T-helper 22 cell (primary cell): ENCODE data around the gene NEK2.
"Not testable (repeated sequence)": the region's sequence is repeated elsewhere in the genome, so short reads cannot be mapped to it uniquely, and the experiment has no call there.

Experiments
- DNase-seq: peaks from one replicate; pipeline ENCODE4 v3.0.0-alpha.2; 2020; ENCODE audit warnings: low read depth

The NEK2 gene

DNA sequence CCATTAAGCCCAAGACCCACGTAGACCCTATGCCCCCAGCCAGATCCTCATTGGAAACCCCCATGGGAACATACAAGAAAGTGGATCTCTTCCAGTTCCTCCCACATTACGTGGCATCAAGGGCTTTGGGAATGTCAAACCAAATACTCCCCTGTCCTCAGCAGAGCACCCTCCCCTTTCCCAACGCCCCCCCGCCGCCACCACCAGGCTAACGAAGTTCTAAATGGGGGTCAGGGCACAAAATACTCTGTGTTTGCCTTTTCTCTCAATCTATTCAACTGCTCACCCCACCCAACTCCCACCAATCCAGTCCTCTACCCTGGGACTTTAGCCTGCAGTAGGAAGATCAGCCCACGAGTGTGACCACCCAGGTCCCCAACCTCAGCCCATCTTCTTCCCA, 24.5 kb downstream of the NEK2 start:
- DNase-seq, result no peak

DNA sequence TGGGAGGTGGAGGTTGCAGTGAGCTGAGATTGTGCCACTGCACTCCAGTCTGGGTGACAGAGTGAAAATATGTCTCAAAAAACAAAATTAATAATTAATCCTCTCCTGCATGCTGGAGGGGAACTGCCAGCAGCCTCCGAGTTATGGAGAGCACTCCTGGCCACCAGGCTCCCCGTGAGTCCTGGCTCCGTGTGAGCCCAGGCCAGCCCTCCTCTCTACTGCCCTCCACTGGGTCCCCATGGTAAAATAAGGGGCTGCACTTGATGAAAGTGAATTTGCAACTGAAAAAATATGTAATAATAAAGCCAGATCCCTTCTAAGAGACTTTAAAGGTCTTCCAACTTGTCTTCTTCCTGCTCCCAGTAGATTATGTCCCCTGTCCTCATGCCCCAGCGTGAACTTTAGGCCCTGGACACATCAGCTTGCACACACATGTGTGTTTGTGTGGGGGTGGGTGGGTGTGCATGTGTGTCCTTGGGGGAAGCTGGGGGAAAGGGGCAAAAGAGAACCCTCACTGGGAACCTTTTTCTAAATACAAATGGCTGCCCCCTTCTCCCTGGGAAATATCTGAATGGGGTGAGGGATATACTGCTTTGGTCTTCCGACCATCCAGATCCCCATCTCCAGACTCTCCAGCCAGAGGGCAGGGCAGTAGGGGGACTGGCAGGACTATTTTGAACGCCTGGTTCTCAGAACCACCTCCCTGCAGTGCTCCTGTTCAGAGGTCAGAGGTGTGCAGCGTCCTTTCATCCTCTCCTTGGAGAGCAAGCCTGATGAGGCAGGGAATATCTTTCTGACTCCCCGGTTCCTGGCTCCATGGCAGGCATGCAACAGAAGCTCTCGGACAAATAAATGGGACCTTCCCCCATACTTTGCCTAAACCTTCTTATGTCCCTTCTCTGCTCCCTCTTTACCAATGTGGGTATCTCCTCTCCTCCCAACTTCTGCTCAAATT, 26.2 kb downstream of the NEK2 start:
- DNase-seq, result no peak

DNA sequence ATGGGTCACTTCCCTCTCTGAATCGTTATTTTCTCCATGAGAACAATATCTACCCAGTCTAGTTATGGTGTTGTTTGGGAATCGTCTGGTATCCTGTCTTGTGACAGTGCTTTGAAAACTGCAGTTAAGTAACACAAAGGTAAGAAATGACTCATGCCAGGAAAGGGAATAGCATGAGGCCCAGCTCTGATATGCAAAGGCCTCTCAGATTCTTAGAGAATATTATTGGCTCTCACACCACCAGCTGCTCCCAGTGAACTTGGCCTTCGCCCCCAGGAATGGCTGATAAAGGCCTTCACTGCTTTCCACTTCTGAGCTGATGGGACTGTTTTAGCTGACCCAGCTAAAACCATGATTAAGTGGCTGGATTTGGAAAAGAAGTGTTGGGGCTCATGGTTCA, 27.1 kb downstream of the NEK2 start:
- DNase-seq, result no peak

DNA sequence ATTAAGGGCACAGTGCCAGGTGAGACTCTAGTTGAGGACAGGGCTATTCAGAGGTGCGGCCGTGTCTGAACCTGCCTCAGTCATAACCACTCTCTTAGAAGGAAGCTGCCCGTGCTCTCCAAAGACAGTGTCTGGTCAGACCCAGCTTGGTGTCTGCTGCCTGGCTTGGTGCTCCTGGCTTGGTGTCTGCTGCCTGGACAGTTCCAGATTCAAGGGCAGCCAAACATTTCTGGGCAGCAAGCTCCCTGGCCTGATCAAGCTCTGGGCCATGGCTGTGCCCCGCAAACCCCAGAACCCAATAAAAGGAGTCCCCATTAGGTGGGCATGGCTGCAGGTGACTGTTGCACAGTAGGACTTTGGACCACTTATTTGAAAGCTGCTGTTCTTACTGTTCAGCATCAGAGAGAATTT, 27.7 kb downstream of the NEK2 start:
- no peak for DNase-seq

DNA sequence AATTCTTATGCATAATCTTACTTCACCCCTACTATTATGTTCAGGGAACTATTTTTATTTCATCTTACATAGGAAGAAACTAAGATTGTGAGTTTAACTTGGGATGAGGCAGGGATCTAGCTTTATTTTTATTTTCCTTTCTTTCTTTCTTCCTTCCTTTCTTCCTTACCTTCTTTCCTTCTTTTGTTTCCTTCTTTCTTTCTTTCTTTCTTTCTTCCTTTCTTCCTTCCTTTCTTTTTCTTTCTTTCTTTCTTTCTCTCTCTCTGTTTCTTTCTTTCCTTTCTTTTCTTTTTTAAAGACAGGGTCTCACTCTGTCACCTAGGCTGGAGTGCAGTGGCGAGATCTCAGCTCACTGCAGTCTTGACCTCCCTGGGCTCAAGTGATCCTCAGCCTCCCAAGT, 28.9 kb downstream of the NEK2 start:
- DNase-seq, result no peak

DNA sequence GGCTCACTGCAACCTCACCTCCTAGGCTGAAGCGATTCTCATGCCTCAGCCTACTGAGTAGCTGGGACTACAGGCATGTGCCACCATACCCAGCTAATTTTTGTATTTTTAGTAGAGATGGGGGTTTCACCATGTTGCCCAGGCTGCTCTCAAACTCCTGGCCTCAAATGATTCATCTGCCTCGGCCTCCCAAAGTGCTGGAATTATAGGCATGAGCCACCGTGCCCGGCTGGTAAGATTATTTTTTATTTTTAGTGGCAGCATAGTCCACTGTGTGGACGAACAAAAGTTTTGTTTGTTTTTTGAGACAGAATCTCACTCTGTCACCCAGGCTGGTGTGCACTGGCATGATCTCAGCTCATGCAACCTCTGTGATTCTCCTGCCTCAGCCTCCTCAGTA, 29.8 kb downstream of the NEK2 start:
- not testable (repeated sequence) for DNase-seq

DNA sequence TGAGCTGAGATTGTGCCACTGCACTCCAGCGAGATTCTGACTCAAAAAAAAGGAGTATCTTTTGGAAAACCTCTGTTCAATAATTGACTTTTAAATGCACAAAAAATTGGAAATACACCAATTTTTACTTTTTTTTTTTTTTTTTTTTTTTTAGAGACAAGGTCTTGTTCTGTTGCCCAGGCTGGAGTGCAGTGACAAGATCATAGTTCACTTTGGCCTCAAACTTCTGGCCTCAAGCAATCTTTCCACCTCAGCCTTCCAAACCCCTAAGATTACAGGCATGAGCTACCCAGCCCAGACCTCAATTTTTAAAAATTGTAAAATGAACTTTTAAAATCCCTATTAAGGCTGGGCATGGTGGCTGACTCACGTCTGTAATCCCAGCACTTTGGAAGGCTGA, 30.8 kb downstream of the NEK2 start:
- no peak for DNase-seq

DNA sequence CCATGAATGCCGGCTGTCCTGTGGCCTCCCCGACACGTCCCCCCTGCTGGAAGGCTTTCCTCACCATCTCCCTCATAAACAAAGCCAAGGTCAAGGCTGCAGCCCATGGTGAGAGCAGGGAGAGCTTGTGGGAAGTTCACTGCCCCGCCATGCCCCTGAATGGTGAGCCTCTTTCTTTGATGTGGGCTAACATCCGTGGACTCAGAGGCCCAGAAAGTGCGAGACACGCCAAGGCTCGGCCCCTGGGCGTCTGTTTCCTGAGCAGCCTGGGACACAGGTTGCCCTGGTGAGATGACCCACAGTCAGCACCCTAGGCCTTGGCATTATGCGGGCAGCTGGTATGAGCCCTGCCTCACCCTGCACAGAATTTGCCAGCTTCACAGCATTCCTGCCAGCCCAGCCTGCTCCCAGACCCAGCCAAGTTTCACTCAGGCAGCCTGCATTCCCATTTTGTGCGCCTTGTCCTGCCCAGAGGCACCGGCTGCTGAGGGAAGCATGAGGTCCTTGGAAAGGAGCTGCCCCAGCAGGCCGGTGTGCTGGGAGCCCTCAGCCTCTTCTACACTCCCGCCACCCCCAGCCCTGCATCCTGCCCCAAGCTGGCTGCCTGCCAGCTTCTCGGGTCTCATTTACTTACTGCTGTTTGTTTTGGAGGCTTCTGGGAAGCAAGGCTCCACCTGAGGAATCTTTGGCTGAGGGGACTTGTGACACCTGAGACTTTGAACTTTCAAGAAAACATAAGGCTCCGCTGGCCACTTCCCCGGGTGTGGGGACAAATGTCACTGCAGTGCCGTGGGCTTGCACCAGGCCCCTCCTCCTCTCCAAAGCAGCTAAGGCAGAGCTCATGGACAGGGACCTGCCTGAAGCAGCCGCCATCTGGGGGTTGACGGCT, 31.9 kb downstream of the NEK2 start:
- DNase-seq, result no peak

DNA sequence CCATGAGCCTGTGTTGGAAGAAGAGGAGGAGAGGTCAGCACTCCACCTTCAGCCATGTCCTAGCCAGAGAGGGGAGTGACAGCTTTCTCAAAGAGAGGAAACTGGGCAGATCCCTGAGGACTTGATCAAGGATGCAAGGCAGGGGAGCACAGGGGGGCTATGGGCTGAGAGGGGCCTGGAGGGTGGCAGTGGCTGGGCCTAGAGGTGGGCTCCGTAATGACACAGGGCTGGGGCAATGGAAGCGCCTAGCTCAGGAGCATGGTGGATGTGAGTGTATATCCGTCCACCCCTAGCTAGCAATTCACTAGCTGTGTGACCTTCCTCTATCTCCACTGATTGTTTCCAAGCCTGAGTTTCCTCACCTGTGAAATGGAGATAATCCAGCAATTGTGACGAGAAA, 32.6 kb downstream of the NEK2 start:
- no peak for DNase-seq

DNA sequence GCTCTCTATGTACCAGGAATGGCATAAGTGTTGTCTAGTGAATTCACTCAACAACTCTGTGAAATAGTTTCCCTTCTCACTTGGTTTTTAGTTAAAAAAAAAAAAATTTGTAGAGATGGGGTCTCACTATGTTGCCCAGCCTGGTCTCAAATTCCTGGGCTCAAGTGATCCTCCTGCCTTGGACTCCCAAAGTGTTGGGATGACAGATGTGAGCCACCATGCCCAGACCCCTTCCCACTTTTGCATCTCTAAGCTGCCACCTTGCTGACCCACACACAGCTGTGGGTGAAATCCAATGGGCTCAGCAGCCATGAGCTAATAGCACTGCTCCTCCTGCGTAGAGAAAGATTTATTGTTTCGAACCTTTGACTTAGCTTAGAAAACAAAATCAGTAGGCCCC, 33.5 kb downstream of the NEK2 start:
- no peak for DNase-seq

DNA sequence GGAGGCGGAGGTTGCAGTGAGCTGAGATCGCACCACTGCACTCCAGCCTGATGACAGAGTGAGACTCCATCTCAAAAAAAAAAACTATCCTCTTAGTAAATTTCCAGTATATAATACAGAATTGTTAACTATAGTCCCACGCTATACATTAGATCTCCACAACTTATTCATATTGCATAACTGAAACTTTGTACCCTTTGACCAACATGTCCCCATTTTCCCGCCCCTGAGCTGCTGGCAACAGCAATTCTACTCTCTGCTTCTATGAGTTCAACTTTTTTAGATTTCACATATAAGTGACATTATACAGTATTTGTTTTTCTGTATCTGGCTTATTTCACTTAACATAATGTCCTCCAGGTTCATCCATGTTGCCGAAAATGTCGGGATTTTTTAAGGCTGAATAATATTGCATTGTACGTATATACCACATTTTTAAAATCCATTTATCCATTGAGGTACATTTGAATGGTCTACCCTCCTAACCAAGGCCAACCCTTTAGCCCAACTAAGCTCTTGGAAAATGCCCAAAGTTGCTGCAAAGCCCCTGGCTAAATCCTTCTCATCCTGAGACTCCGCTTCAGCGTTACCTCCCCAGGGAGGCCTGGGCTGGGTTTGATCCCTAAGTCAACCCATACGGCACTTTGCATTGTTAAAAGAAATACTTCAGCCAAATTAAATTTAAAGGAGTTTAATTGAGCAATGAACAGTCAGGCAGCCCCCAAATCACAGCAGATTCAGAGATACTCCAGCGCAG, 34.2 kb downstream of the NEK2 start:
- no peak for DNase-seq

DNA sequence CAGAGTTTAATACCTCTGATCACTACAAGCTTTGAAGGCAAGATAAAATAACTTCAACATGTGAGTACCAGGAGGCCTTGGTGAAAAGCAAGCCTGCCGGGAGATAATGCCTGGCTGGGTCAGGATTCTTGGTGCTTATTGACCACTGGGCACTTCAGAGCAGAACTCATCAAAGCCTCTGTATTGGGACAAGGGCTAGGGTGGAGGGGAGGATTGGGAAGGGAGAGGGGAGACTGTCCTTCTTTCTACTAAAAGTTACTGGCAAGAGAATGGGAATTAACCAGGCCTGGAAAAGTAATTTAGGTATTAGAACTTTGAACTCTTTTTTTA, 35.2 kb downstream of the NEK2 start:
- no peak for DNase-seq

DNA sequence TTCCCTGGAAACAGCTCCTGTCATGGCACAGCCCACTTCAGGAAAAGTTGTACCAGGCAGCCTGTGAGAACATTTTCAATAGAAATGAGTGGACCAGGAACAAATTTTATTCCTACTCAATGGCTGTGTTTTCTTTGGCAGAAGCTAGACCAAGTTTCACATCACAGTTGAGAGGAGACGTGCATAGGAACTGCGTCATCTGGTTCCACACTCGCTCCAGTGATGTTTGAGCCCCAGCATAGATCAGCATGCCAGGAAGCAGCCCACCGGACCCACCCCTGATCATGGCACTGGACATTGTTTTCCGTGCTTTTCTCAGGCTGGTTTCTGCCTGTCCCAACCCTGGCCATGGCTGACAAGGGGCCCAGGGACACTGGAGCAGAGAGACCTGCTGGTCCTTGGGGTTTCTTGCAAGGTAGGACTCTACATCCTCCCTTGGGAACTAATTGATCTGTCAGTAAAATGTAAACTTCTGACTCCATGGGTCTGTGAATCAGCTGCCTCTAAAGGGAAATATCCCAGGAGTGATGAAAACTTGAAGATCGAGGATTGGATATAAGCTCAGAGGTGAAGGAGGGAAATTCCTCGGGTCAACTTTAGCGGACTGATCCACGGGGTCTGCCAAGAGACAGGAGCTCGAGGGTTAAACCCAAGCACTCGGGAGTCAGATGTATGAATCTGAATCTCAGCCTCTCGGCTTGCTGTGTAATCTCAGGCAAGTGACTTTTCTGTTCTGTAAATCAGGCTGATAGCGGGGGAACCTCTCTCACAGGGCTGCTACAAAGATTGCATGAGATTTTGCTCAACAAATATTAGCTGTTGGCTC, 35.7 kb downstream of the NEK2 start:
- DNase-seq, result no peak

DNA sequence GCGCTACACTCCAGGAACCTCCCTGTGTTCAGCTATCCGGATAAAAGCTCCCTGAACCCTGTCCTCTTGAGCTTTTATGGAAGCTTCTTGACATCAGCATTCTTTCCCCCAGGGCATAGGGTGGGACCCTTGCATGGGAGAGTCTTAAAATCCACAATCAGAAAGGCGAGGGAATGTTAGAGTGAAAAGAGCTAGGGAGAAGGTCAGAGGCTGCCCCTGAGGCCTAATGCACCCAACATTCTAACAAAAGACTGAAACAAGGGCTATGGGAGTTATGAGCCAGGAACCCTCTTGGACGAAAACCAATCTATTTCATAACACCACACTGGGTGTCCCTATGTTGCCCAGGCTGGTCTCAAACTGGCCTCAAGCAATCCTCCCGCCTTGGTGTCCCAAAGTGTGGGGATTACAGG, 36.7 kb downstream of the NEK2 start:
- no peak for DNase-seq

DNA sequence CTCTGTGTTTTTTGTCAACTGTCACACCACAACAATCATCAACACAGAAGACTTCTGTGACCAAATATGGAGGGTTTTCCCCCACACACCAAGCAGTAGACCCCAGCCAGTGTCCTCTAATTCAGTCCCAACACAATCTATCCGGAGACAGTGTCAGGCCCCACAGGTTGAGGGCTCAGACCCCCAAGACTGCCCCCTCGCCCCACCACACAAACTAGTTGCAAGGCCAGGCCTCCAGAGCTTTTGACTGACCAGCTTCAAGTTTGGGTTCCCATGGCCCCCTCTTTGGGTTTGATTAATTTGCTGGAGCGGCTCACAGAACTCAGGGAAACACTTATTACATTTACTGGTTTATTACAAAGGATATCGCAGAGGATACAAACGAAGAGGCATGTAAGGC, 37.2 kb downstream of the NEK2 start:
- DNase-seq, result no peak

DNA sequence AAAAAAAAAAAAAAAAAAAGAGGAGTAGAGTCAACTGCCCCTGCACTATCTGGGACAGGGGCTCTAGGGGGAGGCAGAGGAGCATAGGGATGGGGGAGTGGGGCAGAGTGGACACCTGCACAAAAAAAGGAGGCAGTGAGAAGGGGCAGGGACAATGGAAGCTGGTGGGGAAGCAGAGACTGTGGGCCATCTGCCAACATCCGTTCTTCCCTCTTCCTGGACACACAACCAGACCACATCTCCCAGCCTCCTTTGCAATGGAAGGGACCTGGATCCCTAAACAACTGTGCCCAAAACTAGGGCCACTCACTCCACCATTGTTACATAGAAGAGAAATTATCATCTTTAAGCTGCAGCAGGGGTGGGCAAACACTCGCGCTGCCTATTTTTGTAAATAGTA, 38.4 kb downstream of the NEK2 start:
- no peak for DNase-seq

DNA sequence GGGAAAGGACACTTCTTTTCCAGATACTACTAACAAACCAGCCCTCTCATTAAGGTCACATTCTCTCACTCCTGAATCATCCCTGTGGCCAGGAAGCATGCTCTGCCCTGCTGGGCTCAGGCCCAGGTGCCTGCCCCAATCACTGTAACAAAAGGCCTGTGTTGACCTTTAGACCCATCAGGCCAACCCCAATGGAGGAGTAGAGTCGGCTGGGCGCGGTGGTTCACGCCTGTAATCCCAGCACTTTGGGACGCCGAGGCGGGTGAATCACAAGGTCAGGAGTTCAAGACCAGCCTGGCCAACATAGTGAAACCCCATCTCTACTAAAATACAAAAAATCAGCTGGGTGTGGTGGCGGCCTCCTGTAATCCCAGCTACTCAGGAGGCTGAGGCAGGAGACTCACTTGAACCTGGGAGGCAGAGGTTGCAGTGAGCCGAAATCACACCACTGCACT, 38.8 kb downstream of the NEK2 start:
- not testable (repeated sequence) for DNase-seq

DNA sequence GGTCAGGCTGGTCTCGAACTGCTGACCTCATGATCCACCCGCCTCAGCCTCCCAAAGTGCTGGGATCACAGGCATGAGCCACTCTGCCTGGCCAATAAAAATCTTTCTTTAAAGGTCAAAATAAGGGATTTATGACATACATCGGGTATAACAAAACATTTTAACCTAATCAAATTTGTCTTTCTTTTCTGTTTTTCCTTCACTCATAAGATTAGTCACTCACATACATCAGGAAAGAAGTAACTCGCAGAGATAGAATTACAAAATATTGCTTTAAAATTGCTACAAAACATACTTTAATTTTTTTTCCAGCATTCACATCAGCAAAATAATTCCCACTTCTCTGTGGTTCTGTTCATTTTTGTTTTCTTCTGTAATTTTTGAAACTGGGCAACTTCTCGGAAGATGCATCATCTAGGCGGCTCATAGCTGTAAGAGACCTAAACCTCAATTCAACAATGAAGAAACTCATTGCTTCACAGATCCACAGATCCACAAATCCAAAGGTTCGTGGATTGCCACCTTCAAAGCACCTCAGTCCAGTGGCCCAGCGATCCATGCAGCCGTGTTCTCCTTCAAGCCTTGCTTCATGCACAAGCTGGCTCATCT, 39.7 kb downstream of the NEK2 start:
- DNase-seq, result no peak

DNA sequence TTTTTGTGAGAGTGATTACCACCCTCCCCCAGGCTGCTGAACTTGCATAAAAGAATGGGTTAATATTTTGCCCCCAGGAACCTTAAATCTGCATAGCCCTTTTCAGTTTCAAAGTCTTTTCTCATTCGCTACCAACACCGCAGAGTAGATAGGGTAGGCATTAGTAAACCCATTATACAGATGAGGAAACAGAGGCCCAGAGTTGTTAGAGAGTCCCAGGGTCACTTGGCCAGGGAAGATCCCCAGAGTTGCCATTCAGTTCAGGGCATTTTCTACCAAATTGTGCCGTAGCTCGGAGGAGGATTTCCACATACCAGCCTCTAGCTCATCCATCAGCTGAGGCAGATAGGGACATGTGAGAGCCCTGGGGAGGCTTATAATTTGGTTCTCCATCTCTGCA, 40.5 kb downstream of the NEK2 start:
- no peak for DNase-seq

DNA sequence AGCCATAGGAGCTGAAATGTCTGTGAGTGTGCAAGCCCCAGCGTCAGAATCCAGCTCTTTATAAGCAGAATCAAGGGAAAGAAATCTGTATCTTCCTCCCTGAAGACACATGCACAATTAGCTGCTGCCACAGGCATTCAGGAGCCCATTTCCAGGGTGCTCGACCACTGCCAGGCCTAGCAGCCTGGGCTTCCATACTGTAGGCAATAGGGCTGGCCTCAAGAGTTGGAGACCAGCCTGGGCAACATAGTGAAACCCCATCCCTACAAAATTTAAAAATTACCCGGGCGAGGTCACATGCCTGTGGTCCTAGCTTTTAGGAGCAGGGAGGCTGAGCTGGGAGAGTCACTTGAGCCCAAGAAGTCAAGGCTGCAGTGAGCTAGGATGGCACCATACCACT, 41.0 kb downstream of the NEK2 start:
- no peak for DNase-seq

DNA sequence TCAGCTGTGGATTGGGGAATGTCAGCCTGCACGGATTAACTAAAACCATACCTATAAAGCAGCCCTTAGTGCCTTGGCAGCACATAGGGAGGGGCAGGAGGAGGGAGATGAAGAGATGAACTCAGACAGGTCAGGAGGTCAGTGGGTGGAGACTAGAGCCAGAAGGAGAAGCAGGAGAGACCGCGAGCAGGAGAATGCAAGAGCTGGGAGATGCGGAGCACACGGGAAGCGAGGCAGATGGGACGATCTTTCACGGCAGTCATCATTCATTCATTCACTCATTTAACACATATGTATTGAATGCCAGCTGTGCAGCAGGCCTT, 41.9 kb downstream of the NEK2 start:
- no peak for DNase-seq
